RWPE1 (cell line): Measurements from ENCODE around the gene CRELD2.
A peak's percentile ranks its signal among the peaks of the same experiment; 100 is the strongest.
"Not testable (repeated sequence)": the region's sequence is repeated elsewhere in the genome, so short reads cannot be mapped to it uniquely, and the experiment has no call there.

Experiments
- CTCF ChIA-PET: fragments of 350-600 bp; sonication (Branson Sonifier 250); formaldehyde crosslinking; extraction: SDS; loops from one replicate; lab custom pipeline; 2021; lab: Yijun Ruan, JAX
- POLR2A ChIA-PET: fragments of 400-600 bp; formaldehyde crosslinking; extraction: SDS; loops from one replicate; lab custom pipeline; 2020; ENCODE audit warnings: antibody characterized with exemption; ENCODE audit not compliant: low non-redundant PET; lab: Yijun Ruan, JAX
- DNase-seq: peaks from one replicate; pipeline ENCODE4 v3.0.0; 2012; ENCODE audit warnings: low spot score
- H3K27ac ChIP-seq: fragments of 450-650 bp; 2 replicates; pipeline ENCODE4 v1.5.1; 2017
- TF ChIP-seq, protein P1 (sequence below): fragments of 450-650 bp; conservative IDR thresholded peaks from 2 replicates; pipeline ENCODE4 v1.5.1; 2017; ENCODE audit warnings: low read depth, mild to moderate bottlenecking

Gene CRELD2

GRCh38 chr22:49942565-49943404, 24.4 kb downstream of the CRELD2 start:
- POLR2A ChIA-PET = no interaction called here
- TF ChIP-seq, protein P1, sequence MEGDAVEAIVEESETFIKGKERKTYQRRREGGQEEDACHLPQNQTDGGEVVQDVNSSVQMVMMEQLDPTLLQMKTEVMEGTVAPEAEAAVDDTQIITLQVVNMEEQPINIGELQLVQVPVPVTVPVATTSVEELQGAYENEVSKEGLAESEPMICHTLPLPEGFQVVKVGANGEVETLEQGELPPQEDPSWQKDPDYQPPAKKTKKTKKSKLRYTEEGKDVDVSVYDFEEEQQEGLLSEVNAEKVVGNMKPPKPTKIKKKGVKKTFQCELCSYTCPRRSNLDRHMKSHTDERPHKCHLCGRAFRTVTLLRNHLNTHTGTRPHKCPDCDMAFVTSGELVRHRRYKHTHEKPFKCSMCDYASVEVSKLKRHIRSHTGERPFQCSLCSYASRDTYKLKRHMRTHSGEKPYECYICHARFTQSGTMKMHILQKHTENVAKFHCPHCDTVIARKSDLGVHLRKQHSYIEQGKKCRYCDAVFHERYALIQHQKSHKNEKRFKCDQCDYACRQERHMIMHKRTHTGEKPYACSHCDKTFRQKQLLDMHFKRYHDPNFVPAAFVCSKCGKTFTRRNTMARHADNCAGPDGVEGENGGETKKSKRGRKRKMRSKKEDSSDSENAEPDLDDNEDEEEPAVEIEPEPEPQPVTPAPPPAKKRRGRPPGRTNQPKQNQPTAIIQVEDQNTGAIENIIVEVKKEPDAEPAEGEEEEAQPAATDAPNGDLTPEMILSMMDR = no peak
- peak overlapping the region; percentile 69 for H3K27ac ChIP-seq
- no peak for DNase-seq
- CTCF ChIA-PET = no interaction called here

- no peak for DNase-seq
- TF ChIP-seq, protein P1 = no peak
- ChIA-PET CTCF (no interaction called here), POLR2A (no interaction called here)
- peak overlapping the region; percentile 69 for H3K27ac ChIP-seq
Measured at GRCh38 chr22:49943405-49943765, 25.0 kb downstream of the CRELD2 start.

DNA sequence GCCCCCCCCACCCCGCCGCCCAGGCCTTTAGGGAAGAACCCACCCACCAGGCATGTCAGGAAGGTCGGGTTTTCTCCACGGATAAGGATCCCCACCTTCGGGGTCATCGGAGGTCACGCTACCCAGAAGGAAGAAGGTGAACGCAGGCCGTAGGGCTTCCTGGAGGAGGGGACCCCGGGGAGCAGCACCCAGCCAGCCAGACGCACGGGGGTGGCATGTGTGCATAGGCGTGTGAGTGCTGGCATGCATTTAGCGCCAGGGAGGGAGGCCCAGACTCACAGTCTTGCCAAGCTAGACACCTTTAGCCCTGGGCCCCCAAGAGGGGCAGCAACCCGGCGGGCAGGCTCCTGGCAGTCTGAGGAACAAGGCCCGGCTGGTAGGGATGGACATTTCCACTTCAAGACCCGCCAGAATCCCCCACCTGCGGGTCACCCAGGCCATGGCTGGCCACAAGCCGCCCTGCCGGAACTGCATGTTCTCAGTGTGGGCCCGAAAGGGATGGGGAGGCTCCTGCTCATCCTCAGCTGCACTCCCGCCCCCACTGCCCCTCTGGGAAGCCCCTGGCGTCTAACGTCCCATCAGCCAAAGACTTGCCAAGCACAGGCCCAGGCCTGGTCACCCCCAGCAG, 25.5 kb downstream of the CRELD2 start:
- H3K27ac ChIP-seq = peak overlapping the region; percentile 69
- ChIA-PET CTCF (no interaction called here), POLR2A (no interaction called here)
- no peak for DNase-seq
- TF ChIP-seq, protein P1 = no peak

GRCh38 chr22:49944399-49944891, 26.0 kb downstream of the CRELD2 start:
- H3K27ac ChIP-seq = peak overlapping the region; percentile 69
- TF ChIP-seq, protein P1 = no peak
- ChIA-PET POLR2A (no interaction called here), CTCF (no interaction called here)
- no peak for DNase-seq

- CTCF ChIA-PET, POLR2A ChIA-PET, DNase-seq: not testable (repeated sequence)
- H3K27ac ChIP-seq = peak overlapping the region; percentile 92; the same call in 1 of the 2 replicates
Measured at GRCh38 chr22:49945042-49945794, 26.8 kb downstream of the CRELD2 start.

DNA sequence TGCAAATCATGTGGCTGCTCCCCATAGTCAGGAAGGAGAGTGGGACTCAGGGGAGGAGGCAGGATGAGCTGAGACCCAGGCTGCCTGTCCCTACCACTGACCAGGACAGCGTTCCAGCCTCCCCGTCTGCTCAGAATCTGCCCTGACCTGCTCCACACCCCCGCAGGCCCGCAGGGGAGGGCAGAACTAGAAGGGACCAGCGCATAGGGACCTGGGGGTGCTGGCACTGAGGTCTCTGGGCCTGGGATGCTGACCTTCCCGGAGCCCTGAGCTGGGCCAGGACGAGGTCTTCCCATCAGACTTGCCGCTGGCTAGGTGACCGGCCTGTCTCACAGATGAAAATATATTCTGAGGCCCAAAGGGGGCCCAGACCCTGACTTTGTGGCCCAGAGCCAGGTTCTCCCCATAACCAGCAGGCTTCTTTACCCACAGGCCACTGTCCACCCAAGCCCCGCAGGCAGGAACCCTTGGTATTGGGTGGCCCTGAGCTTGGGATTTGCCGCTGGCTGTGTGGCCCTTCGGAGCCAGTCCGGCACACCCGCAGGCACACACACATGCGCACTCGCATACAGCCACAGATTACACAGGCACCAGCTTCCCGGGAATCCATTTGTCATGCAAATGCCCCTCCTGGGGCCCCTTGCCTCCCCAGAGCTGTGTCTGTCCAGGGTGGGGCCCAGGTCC, 28.3 kb downstream of the CRELD2 start:
- CTCF ChIA-PET = interaction anchor here (1.0 kb wide), 1 partner anchor 83 kb away, joined by 3 read pairs; no protein-coding TSS in a partner anchor
- no peak for DNase-seq
- TF ChIP-seq, protein P1 = no peak
- POLR2A ChIA-PET = interaction anchor here (1.1 kb wide), 1 partner anchor 11 kb away, joined by 4 read pairs; no protein-coding TSS in a partner anchor
- peak overlapping the region; percentile 92 for H3K27ac ChIP-seq
